ENCODE results near the gene IGF2BP3. TPM values are rescaled to one million over a fixed set of nuclear protein-coding genes. Genes with fewer than 3 reads are reported as not detected.

The IGF2BP3 gene
- total and polyA plus RNA-seq, 10 of the 15 experiments (the other 5 are each of a cell fraction or from before 2014, with no cell fraction given): 4.6 to 61.2 (median 36.9) TPM

- TF ChIP-seq ZNF687 (IDR thresholded peaks at IDR 0.05): no peak; the same call in 1 of the 2 replicates
- no peak for TF ChIP-seq FOXM1 (IDR thresholded peaks at IDR 0.05; ENCODE audit: low read depth, low read length)
- TF ChIP-seq SUPT20H (IDR thresholded peaks at IDR 0.05; ENCODE audit: borderline replicate concordance, control insufficient read depth, low read depth, low read length): no peak
- no peak for TF ChIP-seq RCOR1 (conservative IDR thresholded peaks at IDR 0.05; ENCODE audit: low read depth, low read length)
- peak; percentile 42; the same call in 1 of the 2 replicates for TF ChIP-seq MTA2 (IDR thresholded peaks at IDR 0.05; ENCODE audit: low read depth)
- no peak for TF ChIP-seq USF2 (IDR thresholded peaks at IDR 0.05; ENCODE audit: borderline replicate concordance, low read depth, low read length)
- no peak for TF ChIP-seq CBX3 (IDR thresholded peaks at IDR 0.05; ENCODE audit: borderline replicate concordance, low read depth)
- peak; percentile 20 for TF ChIP-seq MYC (IDR thresholded peaks at IDR 0.05; ENCODE audit: insufficient read depth, insufficient read length, insufficient replicate concordance, low read length, severe bottlenecking)
- no peak for TF ChIP-seq HSF1 (IDR thresholded peaks at IDR 0.05; ENCODE audit: low read depth, low read length)
- peak; percentile 34 for TF ChIP-seq BCL3 (IDR thresholded peaks at IDR 0.05; ENCODE audit: borderline replicate concordance, insufficient read depth, low read depth, low read length, poor library complexity, severe bottlenecking)
- TF ChIP-seq TAF1 (IDR thresholded peaks at IDR 0.05; ENCODE audit: borderline replicate concordance, low read depth, low read length): peak; percentile 26; the same call in 1 of the 2 replicates
- no peak for TF ChIP-seq RAD21 (IDR thresholded peaks at IDR 0.05; ENCODE audit: insufficient read depth, low read depth, low read length)
- no peak for TF ChIP-seq ZBTB11 (CRISPR knock-in tag; IDR thresholded peaks at IDR 0.05)
- peak; percentile 84 for TF ChIP-seq MLLT1 (IDR thresholded peaks at IDR 0.05)
Observed at GRCh38 chr7:23474094-23474828, 4.0 kb upstream of the IGF2BP3 start (continued).

Measured in GM12878 (cell line).